Left cardiac atrium (tissue), 4 donors: ENCODE measurements around the gene YPEL3. TPM values are rescaled to one million over a fixed set of nuclear protein-coding genes. Genes with fewer than 3 reads are reported as not detected.

Experiments used
- ATAC-seq, 2 donors: fragments of 200-7000 bp; cut with Tn5 transposase; one replicate each; pipeline ENCODE4 v1.9.1; 2020; ENCODE audit warnings: mild to moderate bottlenecking in 2 of 2, moderate library complexity in 2 of 2
- DNase-seq: peaks from one replicate; pipeline ENCODE4 v3.0.0-alpha.2; 2020
- intact Hi-C, 2 donors: fragments of 100-400 bp; cut with DNase I; formaldehyde crosslinking; loops; one replicate each; pipeline versions ENCODE4 v1.14.1 to v1.15.1; 2022 to 2023
- total RNA-seq, 2 donors: library from RNA; stranded (reverse); fragmentation: NEBNext Ultra II Directional; extraction: Animal tissue kit (Norgen Biotek cat#: 25700); gene quantifications; one replicate each; pipeline ENCODE4 v1.2.1, GENCODE V29; 2021
- donor health status: DM: no; HTN: yes; CAD: no.
- donor health status: DM: no; HTN: yes; CAD: no; lungs with severe emphysema.
- donor health status: DM: yes; HTN: yes; CAD: no.
- donor health status: Dilated cardiomyopathy.

Gene YPEL3
- total RNA-seq, 2 donors from 2014 or later = 39.5 to 54.1 TPM

GRCh38 chr16:30063278-30063892 lies 32.6 kb downstream of the YPEL3 start:
- DNase-seq = no peak
- no peak for ATAC-seq
- intact Hi-C loops = no loop called here

- ATAC-seq = no peak
- intact Hi-C loops = no loop called here
- DNase-seq = no peak
Measured at GRCh38 chr16:30060836-30061554, 35.0 kb downstream of the YPEL3 start.

GRCh38 chr16:30060346-30060745 lies 35.7 kb downstream of the YPEL3 start:
- intact Hi-C loops = no loop called here

DNA sequence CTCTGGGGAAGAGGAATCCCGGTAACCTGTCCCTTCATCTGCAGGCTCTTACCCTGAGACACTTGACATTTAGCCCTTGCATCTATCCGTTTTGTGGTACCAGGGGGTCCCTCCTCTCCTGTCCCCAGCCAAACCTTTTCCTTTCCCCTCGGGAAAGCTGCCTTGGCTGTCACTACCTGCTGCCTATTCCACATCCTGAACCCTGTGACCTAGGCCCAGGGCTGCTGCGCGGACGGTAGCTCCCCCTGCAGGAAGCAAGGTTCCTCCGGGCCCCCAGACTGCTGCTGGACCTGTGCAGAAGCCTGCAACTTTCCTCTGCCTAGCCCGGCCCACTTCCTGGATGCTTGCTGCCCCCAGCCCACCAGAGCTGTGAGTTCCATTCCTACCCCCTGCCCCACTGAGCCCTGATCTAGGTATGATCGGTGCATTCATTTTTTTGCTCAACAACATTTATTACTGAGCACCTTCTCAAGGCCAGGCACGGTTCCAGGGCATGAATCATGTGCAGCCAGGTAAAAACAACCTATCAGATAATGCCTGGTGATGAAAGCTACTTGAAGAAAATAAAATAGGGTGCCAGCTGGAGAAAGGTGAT lies 41.0 kb downstream of the YPEL3 start:
- DNase-seq (no peak), ATAC-seq (peak in 1 of 2 donors; percentile 37)
- intact Hi-C loops = no loop called here

More at GRCh38 chr16:30060346-30060745, 35.7 kb downstream of the YPEL3 start:
- no peak for DNase-seq
- ATAC-seq = no peak

DNA sequence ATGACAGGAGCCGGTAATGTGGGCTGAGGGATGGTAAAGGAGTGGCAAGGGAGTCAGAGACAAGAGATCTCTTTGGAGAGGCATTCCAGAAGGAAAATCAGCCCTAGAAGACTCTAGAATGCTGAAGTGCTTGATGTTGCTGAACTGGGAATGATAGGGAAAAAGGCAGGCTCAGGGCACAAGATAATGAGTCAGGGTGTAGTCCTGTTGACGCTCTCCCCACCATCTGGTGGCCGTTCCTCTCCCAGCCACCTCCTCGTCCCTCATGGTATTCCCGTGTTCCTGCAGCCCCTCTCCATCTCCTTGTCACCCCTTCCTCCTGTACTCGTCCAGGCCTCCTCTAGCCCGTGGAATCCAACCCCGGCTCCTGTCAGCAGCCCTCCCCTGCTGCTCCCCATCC lies 41.6 kb downstream of the YPEL3 start:
- no peak for ATAC-seq
- no peak for DNase-seq
- intact Hi-C loops = no loop called here

GRCh38 chr16:30053376-30054015 lies 42.5 kb downstream of the YPEL3 start:
- DNase-seq = peak; percentile 48
- peak; percentile 58 to 68 for ATAC-seq
- intact Hi-C loops = no loop called here

GRCh38 chr16:30052671-30053372 lies 43.2 kb downstream of the YPEL3 start:
- ATAC-seq (peak; percentile 94 to 96), DNase-seq (peak; percentile 97)
- intact Hi-C loops = no loop called here

DNA sequence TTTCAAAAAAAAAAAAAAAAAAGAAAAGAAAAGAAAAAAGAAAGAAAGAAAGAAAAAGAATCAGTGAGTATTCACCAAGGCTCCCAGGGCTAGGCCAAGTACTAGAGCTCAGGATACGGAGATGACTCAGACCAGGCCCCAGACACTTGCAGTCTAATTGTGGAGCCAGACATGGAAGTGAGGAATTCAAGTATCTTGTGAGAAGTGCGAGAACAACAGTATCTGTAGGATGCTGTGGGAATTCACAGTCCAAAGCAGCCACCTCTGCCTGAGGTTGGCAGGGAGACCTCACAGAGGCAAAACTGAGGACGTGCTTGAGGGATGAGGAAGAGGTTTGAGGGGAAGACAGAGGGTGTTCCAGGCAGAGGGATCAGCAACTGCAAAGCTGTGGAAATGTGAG lies 44.5 kb downstream of the YPEL3 start:
- DNase-seq = no peak
- ATAC-seq = no peak
- intact Hi-C loops = no loop called here

- no peak for DNase-seq
- intact Hi-C loops = loop anchor here in 1 of 2 donors (10.0 kb wide), 1 partner anchor 45 kb away; the partner anchor contains the start of genes TBX6 and YPEL3
- no peak for ATAC-seq
Measured at GRCh38 chr16:30049871-30050270, 46.1 kb downstream of the YPEL3 start.

- ATAC-seq (no peak), DNase-seq (no peak)
- intact Hi-C loops = loop anchor here in 1 of 2 donors (10.0 kb wide), 1 partner anchor 48 kb away; the partner anchor contains the start of genes TBX6 and YPEL3
Measured at GRCh38 chr16:30046588-30046987, 49.4 kb downstream of the YPEL3 start.

GRCh38 chr16:30046178-30046577 lies 49.8 kb downstream of the YPEL3 start:
- DNase-seq (no peak), ATAC-seq (no peak)
- intact Hi-C loops = loop anchor here in 1 of 2 donors (10.0 kb wide), 1 partner anchor 49 kb away; the partner anchor contains the start of genes TBX6 and YPEL3

Other genes starting within 250 kb of the YPEL3 start
- 10 to 100 TPM; 88.8 to 90.8 TPM for gene CDIPT, start 233.0 kb downstream of the YPEL3 start, total RNA-seq
- 1 to 10 TPM in 1 of 2 donors, under 1 TPM in 1; 0.82 to 1.8 TPM for gene SEZ6L2, start 196.7 kb downstream of the YPEL3 start, total RNA-seq
- 1 to 10 TPM in 1 of 2 donors, under 1 TPM in 1; 0.59 to 1.0 TPM for gene ASPHD1, start 195.7 kb downstream of the YPEL3 start, total RNA-seq
- 10 to 100 TPM in 1 of 2 donors, 1 to 10 TPM in 1; 7.6 to 10.1 TPM for gene KCTD13, start 170.0 kb downstream of the YPEL3 start, total RNA-seq
- 10 to 100 TPM; 73.8 to 78.8 TPM for gene TMEM219, start 134.1 kb downstream of the YPEL3 start, total RNA-seq
- 10 to 100 TPM; 33.6 to 45.8 TPM for gene TAOK2, start 122.3 kb downstream of the YPEL3 start, total RNA-seq
- gene HIRIP3, start 100.6 kb downstream of the YPEL3 start, total RNA-seq = 10 to 100 TPM; 13.0 to 18.4 TPM
- 10 to 100 TPM; 33.6 to 35.9 TPM for gene INO80E, start 100.0 kb downstream of the YPEL3 start, total RNA-seq
- under 1 TPM; 0.63 to 0.77 TPM for gene DOC2A, start 85.2 kb downstream of the YPEL3 start, total RNA-seq
- gene C16orf92, start 73.0 kb downstream of the YPEL3 start, total RNA-seq = not detected
- gene TLCD3B, start 64.9 kb downstream of the YPEL3 start, total RNA-seq = not detected
- 1,000 to 10,000 TPM; 2,548 to 2,783 TPM for gene ALDOA, start 30.5 kb downstream of the YPEL3 start, total RNA-seq
- 10 to 100 TPM; 34.2 to 41.1 TPM for gene PPP4C, start 20.2 kb downstream of the YPEL3 start, total RNA-seq
- gene TBX6, start 4.3 kb downstream of the YPEL3 start, total RNA-seq = under 1 TPM; 0.55 to 0.80 TPM
- 1 to 10 TPM; 2.6 to 3.4 TPM for gene GDPD3, start 17.3 kb upstream of the YPEL3 start, total RNA-seq
- 10 to 100 TPM; 56.9 to 59.6 TPM for gene MAPK3, start 27.0 kb upstream of the YPEL3 start, total RNA-seq
- gene CORO1A, start 87.4 kb upstream of the YPEL3 start, total RNA-seq = 10 to 100 TPM; 14.8 to 32.0 TPM
- 10 to 100 TPM; 71.4 to 84.6 TPM for gene BOLA2B, start 97.5 kb upstream of the YPEL3 start, total RNA-seq
- 10 to 100 TPM; 18.7 to 24.8 TPM for gene SLX1A, start 97.7 kb upstream of the YPEL3 start, total RNA-seq
- 10 to 100 TPM; 12.0 to 22.6 TPM for gene SULT1A3, start 103.0 kb upstream of the YPEL3 start, total RNA-seq
- gene NPIPB13, start 152.3 kb upstream of the YPEL3 start, total RNA-seq = 1 to 10 TPM; 3.2 to 3.4 TPM